Activated T-helper 17 cell treated with anti-CD3 and anti-CD28 coated beads, Interleukin-2, amount 50 U/mL, for 72 hours (primary cell): ENCODE data around the gene SLC2A5. TPM values are rescaled to one million over a fixed set of nuclear protein-coding genes. Genes with fewer than 3 reads are reported as not detected.
"Not testable (repeated sequence)": the region's sequence is repeated elsewhere in the genome, so short reads cannot be mapped to it uniquely, and the experiment has no call there.

Source experiments
- ATAC-seq: fragments of 150-1000 bp; cut with Tn5 transposase; replicated peaks from 2 replicates; pipeline ENCODE4 v1.10.0; 2021; ENCODE audit warnings: mild to moderate bottlenecking, moderate library complexity
- H3K27ac Mint-ChIP-seq: one replicate; pipeline ENCODE4 v1.8.0; 2022; ENCODE audit warnings: mixed read lengths
- H3K27me3 Mint-ChIP-seq: one replicate; pipeline ENCODE4 v1.8.0; 2022; ENCODE audit warnings: mixed read lengths
- H3K36me3 Mint-ChIP-seq: one replicate; pipeline ENCODE4 v1.8.0; 2022; ENCODE audit warnings: low read depth, mild to moderate bottlenecking, mixed read lengths
- H3K4me1 Mint-ChIP-seq: one replicate; pipeline ENCODE4 v1.8.0; 2022; ENCODE audit warnings: mixed read lengths
- H3K4me3 Mint-ChIP-seq: one replicate; pipeline ENCODE4 v1.8.0; 2022; ENCODE audit warnings: mild to moderate bottlenecking, mixed read lengths
- H3K9me3 Mint-ChIP-seq: one replicate; pipeline ENCODE4 v1.8.0; 2022; ENCODE audit warnings: mixed read lengths
- total RNA-seq, 2 donors: library from RNA; stranded (reverse); gene quantifications; one replicate each; pipeline ENCODE4 v1.2.3, GENCODE V29; 2022

Gene SLC2A5
- total RNA-seq, 2 donors from 2014 or later = 0.87 TPM; not detected in 1

GRCh38 chr1:9022026-9022738, 47.3 kb downstream of the SLC2A5 start:
- not testable (repeated sequence) for H3K27ac Mint-ChIP-seq, H3K4me3 Mint-ChIP-seq, H3K4me1 Mint-ChIP-seq, H3K9me3 Mint-ChIP-seq, H3K36me3 Mint-ChIP-seq, ATAC-seq, H3K27me3 Mint-ChIP-seq

- no peak overlapping the region for H3K27ac Mint-ChIP-seq
Measured at GRCh38 chr1:9020305-9020704, 49.1 kb downstream of the SLC2A5 start.

GRCh38 chr1:9019896-9020295, 49.5 kb downstream of the SLC2A5 start:
- Mint-ChIP-seq H3K27ac (no peak overlapping the region), H3K4me3 (no peak overlapping the region)
- no peak for ATAC-seq

More at GRCh38 chr1:9020305-9020704, 49.1 kb downstream of the SLC2A5 start:
- no peak for ATAC-seq
- no peaks in the 10 kb centered on the region for H3K9me3 Mint-ChIP-seq
- H3K4me3 Mint-ChIP-seq = no peak overlapping the region
- peaks cover 3% of the 10 kb centered on the region for H3K4me1 Mint-ChIP-seq
- H3K36me3 Mint-ChIP-seq = no peaks in the 10 kb centered on the region
- H3K27me3 Mint-ChIP-seq = no peaks in the 10 kb centered on the region

GRCh38 chr1:9018333-9018732, 51.1 kb downstream of the SLC2A5 start:
- no peak overlapping the region for H3K27ac Mint-ChIP-seq

More at GRCh38 chr1:9019896-9020295, 49.5 kb downstream of the SLC2A5 start:
- H3K27me3 Mint-ChIP-seq = no peaks in the 10 kb centered on the region
- H3K36me3 Mint-ChIP-seq = no peaks in the 10 kb centered on the region
- H3K9me3 Mint-ChIP-seq = no peaks in the 10 kb centered on the region
- H3K4me1 Mint-ChIP-seq = peaks cover 3% of the 10 kb centered on the region

GRCh38 chr1:9016455-9016854, 53.0 kb downstream of the SLC2A5 start:
- Mint-ChIP-seq H3K9me3 (no peaks in the 10 kb centered on the region), H3K27ac (no peak overlapping the region), H3K36me3 (no peaks in the 10 kb centered on the region), H3K27me3 (no peaks in the 10 kb centered on the region), H3K4me3 (no peak overlapping the region), H3K4me1 (peaks cover 3% of the 10 kb centered on the region)
- ATAC-seq = no peak

More at GRCh38 chr1:9018333-9018732, 51.1 kb downstream of the SLC2A5 start:
- Mint-ChIP-seq H3K27me3 (no peaks in the 10 kb centered on the region), H3K9me3 (no peaks in the 10 kb centered on the region), H3K36me3 (no peaks in the 10 kb centered on the region), H3K4me3 (no peak overlapping the region), H3K4me1 (peaks cover 3% of the 10 kb centered on the region)
- ATAC-seq = no peak

- no peaks in the 10 kb centered on the region for H3K9me3 Mint-ChIP-seq
- no peak for ATAC-seq
- no peaks in the 10 kb centered on the region for H3K36me3 Mint-ChIP-seq
- no peak overlapping the region for H3K27ac Mint-ChIP-seq
- H3K4me3 Mint-ChIP-seq = no peak overlapping the region
- peaks cover 3% of the 10 kb centered on the region for H3K27me3 Mint-ChIP-seq
- H3K4me1 Mint-ChIP-seq = no peaks in the 10 kb centered on the region
Measured at GRCh38 chr1:9014475-9015375, 54.7 kb downstream of the SLC2A5 start.

GRCh38 chr1:9013819-9014218, 55.6 kb downstream of the SLC2A5 start:
- peaks cover 3% of the 10 kb centered on the region for H3K27me3 Mint-ChIP-seq
- H3K9me3 Mint-ChIP-seq = no peaks in the 10 kb centered on the region
- no peak for ATAC-seq
- no peaks in the 10 kb centered on the region for H3K36me3 Mint-ChIP-seq
- no peak overlapping the region for H3K27ac Mint-ChIP-seq
- no peaks in the 10 kb centered on the region for H3K4me1 Mint-ChIP-seq
- H3K4me3 Mint-ChIP-seq = no peak overlapping the region

GRCh38 chr1:9010781-9011323, 58.6 kb downstream of the SLC2A5 start:
- H3K27ac Mint-ChIP-seq = peak overlapping the region; percentile 47

GRCh38 chr1:9009438-9010370, 59.7 kb downstream of the SLC2A5 start:
- H3K36me3 Mint-ChIP-seq = no peaks in the 10 kb centered on the region
- peak; percentile 32 for ATAC-seq
- H3K4me3 Mint-ChIP-seq = no peak overlapping the region
- no peak overlapping the region for H3K27ac Mint-ChIP-seq
- H3K9me3 Mint-ChIP-seq = no peaks in the 10 kb centered on the region
- no peaks in the 10 kb centered on the region for H3K4me1 Mint-ChIP-seq
- H3K27me3 Mint-ChIP-seq = peaks cover 3% of the 10 kb centered on the region

More at GRCh38 chr1:9010781-9011323, 58.6 kb downstream of the SLC2A5 start:
- H3K4me3 Mint-ChIP-seq = no peak overlapping the region
- no peak for ATAC-seq
- peaks cover 3% of the 10 kb centered on the region for H3K27me3 Mint-ChIP-seq
- no peaks in the 10 kb centered on the region for H3K4me1 Mint-ChIP-seq
- H3K9me3 Mint-ChIP-seq = no peaks in the 10 kb centered on the region
- no peaks in the 10 kb centered on the region for H3K36me3 Mint-ChIP-seq

GRCh38 chr1:9008236-9008635, 61.2 kb downstream of the SLC2A5 start:
- Mint-ChIP-seq H3K36me3 (no peaks in the 10 kb centered on the region), H3K9me3 (no peaks in the 10 kb centered on the region), H3K27me3 (peaks cover 3% of the 10 kb centered on the region), H3K4me3 (no peak overlapping the region), H3K4me1 (no peaks in the 10 kb centered on the region), H3K27ac (no peak overlapping the region)
- no peak for ATAC-seq

- no peak overlapping the region for H3K4me3 Mint-ChIP-seq
- no peaks in the 10 kb centered on the region for H3K36me3 Mint-ChIP-seq
- no peaks in the 10 kb centered on the region for H3K4me1 Mint-ChIP-seq
- peak overlapping the region; percentile 56 for H3K27ac Mint-ChIP-seq
- H3K9me3 Mint-ChIP-seq = no peaks in the 10 kb centered on the region
- ATAC-seq = no peak
- H3K27me3 Mint-ChIP-seq = peaks cover 3% of the 10 kb centered on the region
Measured at GRCh38 chr1:9006956-9007615, 62.3 kb downstream of the SLC2A5 start.

GRCh38 chr1:9005395-9005708, 64.1 kb downstream of the SLC2A5 start:
- Mint-ChIP-seq H3K36me3 (no peaks in the 10 kb centered on the region), H3K9me3 (no peaks in the 10 kb centered on the region), H3K4me3 (no peak overlapping the region), H3K27me3 (no peaks in the 10 kb centered on the region), H3K27ac (no peak overlapping the region), H3K4me1 (no peaks in the 10 kb centered on the region)
- ATAC-seq = no peak

- Mint-ChIP-seq H3K4me1 (no peaks in the 10 kb centered on the region), H3K27me3 (no peaks in the 10 kb centered on the region), H3K27ac (no peak overlapping the region), H3K9me3 (no peaks in the 10 kb centered on the region), H3K4me3 (no peak overlapping the region), H3K36me3 (no peaks in the 10 kb centered on the region)
- ATAC-seq = peak; percentile 94
Measured at GRCh38 chr1:9004700-9005394, 64.6 kb downstream of the SLC2A5 start.
